Activated CD8-positive, alpha-beta T cell treated with anti-CD3 and anti-CD28 coated beads for 36 hours (primary cell): ENCODE data around the gene OTOGL. TPM values are rescaled to one million over a fixed set of nuclear protein-coding genes. Genes with fewer than 3 reads are reported as not detected.

ENCODE experiments used
- ATAC-seq: fragments of 200-7000 bp; cut with Tn5 transposase; one replicate; pipeline ENCODE4 v1.10.0; 2021; ENCODE audit warnings: mild to moderate bottlenecking, moderate library complexity
- CTCF ChIA-PET: fragments of 350-600 bp; sonication (Branson Sonifier 250); formaldehyde crosslinking; loops from one replicate; lab custom pipeline; 2021; ENCODE audit warnings: antibody characterized with exemption; lab: Charles Lee
- POLR2A ChIA-PET: fragments of 350-600 bp; sonication (Branson Sonifier 250); formaldehyde crosslinking; loops from one replicate; lab custom pipeline; 2021; ENCODE audit warnings: antibody characterized with exemption; lab: Charles Lee
- DNase-seq: peaks from one replicate; pipeline ENCODE4 v3.0.0-alpha.2; 2020
- H3K27ac Mint-ChIP-seq: one replicate; pipeline ENCODE4 v1.8.0; 2021; ENCODE audit warnings: mild to moderate bottlenecking, mixed read lengths
- H3K27me3 Mint-ChIP-seq: one replicate; pipeline ENCODE4 v1.8.0; 2021; ENCODE audit warnings: mixed read lengths
- H3K36me3 Mint-ChIP-seq: one replicate; pipeline ENCODE4 v1.8.0; 2021; ENCODE audit warnings: low read depth, mixed read lengths
- H3K4me1 Mint-ChIP-seq: one replicate; pipeline ENCODE4 v1.8.0; 2021; ENCODE audit warnings: low read depth, mixed read lengths
- H3K4me3 Mint-ChIP-seq: one replicate; pipeline ENCODE4 v1.8.0; 2021; ENCODE audit warnings: mild to moderate bottlenecking, moderate library complexity, mixed read lengths
- H3K9me3 Mint-ChIP-seq: one replicate; pipeline ENCODE4 v1.8.0; 2021; ENCODE audit warnings: mixed read lengths
- CTCF ChIP-seq: fragments of 200-600 bp; IDR thresholded peaks from one replicate; pipeline ENCODE4 v1.8.0; 2022; ENCODE audit warnings: antibody characterized with exemption, mild to moderate bottlenecking
- intact Hi-C: fragments of 100-400 bp; cut with micrococcal nuclease; formaldehyde crosslinking; loops from one replicate; pipeline ENCODE4 v1.10.0; 2022
- total RNA-seq, 2 experiments: library from RNA; stranded (reverse); gene quantifications; one replicate each; pipeline ENCODE4 v1.2.3, GENCODE V29; 2021

OTOGL gene
- total RNA-seq, 2 experiments from 2014 or later: not detected

- intact Hi-C loops: loop anchor here (5.0 to 10.0 kb wide), 2 partner anchors 253 to 300 kb away; partner anchors contain the start of gene PPP1R12A
Measured at GRCh38 chr12:80187660-80188090, 88.3 kb downstream of the OTOGL start.

GRCh38 chr12:80188576-80188975, 89.2 kb downstream of the OTOGL start:
- no peak for TF ChIP-seq CTCF
- DNase-seq: no peak
- no peak for ATAC-seq
- Mint-ChIP-seq H3K4me1 (peaks cover 11% of the 10 kb centered on the region), H3K27ac (no peak overlapping the region), H3K27me3 (peaks cover 4% of the 10 kb centered on the region), H3K4me3 (no peak overlapping the region), H3K36me3 (no peaks in the 10 kb centered on the region), H3K9me3 (no peaks in the 10 kb centered on the region)
- ChIA-PET POLR2A (no interaction called here), CTCF (no interaction called here)
- intact Hi-C loops: loop anchor here (5.0 to 10.0 kb wide), 2 partner anchors 254 to 301 kb away; partner anchors contain the start of gene PPP1R12A

More at GRCh38 chr12:80187660-80188090, 88.3 kb downstream of the OTOGL start:
- POLR2A ChIA-PET: interaction anchor here (1.4 kb wide), 1 partner anchor 18 kb away, joined by 3 read pairs; no protein-coding TSS in a partner anchor
- no peaks in the 10 kb centered on the region for H3K9me3 Mint-ChIP-seq
- H3K4me3 Mint-ChIP-seq: no peak overlapping the region
- H3K4me1 Mint-ChIP-seq: peaks cover 11% of the 10 kb centered on the region
- no peak overlapping the region for H3K27ac Mint-ChIP-seq
- ATAC-seq (peak; percentile 82), DNase-seq (peak; percentile 57)
- peaks cover 4% of the 10 kb centered on the region for H3K27me3 Mint-ChIP-seq
- no peak for TF ChIP-seq CTCF
- no peaks in the 10 kb centered on the region for H3K36me3 Mint-ChIP-seq
- CTCF ChIA-PET: interaction anchor here (0.9 to 1.7 kb wide), 7 partner anchors 9 to 366 kb away, joined by 3 to 7 read pairs (median 5); no protein-coding TSS in a partner anchor

- Mint-ChIP-seq H3K4me1 (peaks cover 11% of the 10 kb centered on the region), H3K4me3 (no peak overlapping the region), H3K27me3 (peaks cover 4% of the 10 kb centered on the region), H3K27ac (no peak overlapping the region), H3K36me3 (no peaks in the 10 kb centered on the region), H3K9me3 (no peaks in the 10 kb centered on the region)
- ATAC-seq (no peak), DNase-seq (no peak)
- no peak for TF ChIP-seq CTCF
- POLR2A ChIA-PET: no interaction called here
- intact Hi-C loops: loop anchor here (5.0 to 10.0 kb wide), 2 partner anchors 254 to 302 kb away; partner anchors contain the start of gene PPP1R12A
- CTCF ChIA-PET: no interaction called here
Measured at GRCh38 chr12:80189241-80189640, 89.9 kb downstream of the OTOGL start.

GRCh38 chr12:80190001-80190400, 90.7 kb downstream of the OTOGL start:
- intact Hi-C loops: loop anchor here (10.0 kb wide), 1 partner anchor 85 kb away; no protein-coding TSS in a partner anchor
- no peak for TF ChIP-seq CTCF
- Mint-ChIP-seq H3K4me1 (peaks cover 11% of the 10 kb centered on the region), H3K27ac (no peak overlapping the region), H3K27me3 (peaks cover 4% of the 10 kb centered on the region), H3K36me3 (no peaks in the 10 kb centered on the region), H3K4me3 (no peak overlapping the region), H3K9me3 (no peaks in the 10 kb centered on the region)
- POLR2A ChIA-PET: no interaction called here
- no peak for ATAC-seq
- CTCF ChIA-PET: no interaction called here
- no peak for DNase-seq

- H3K4me3 Mint-ChIP-seq: no peak overlapping the region
- ATAC-seq: no peak
- peaks cover 10% of the 10 kb centered on the region for H3K4me1 Mint-ChIP-seq
- peaks cover 4% of the 10 kb centered on the region for H3K27me3 Mint-ChIP-seq
- DNase-seq: no peak
- intact Hi-C loops: loop anchor here (10.0 kb wide), 1 partner anchor 83 kb away; no protein-coding TSS in a partner anchor
- no peaks in the 10 kb centered on the region for H3K36me3 Mint-ChIP-seq
- H3K9me3 Mint-ChIP-seq: no peaks in the 10 kb centered on the region
- H3K27ac Mint-ChIP-seq: no peak overlapping the region
- TF ChIP-seq CTCF: no peak
- CTCF ChIA-PET: interaction anchor here (1.3 kb wide), 1 partner anchor 79 kb away, joined by 3 read pairs; no protein-coding TSS in a partner anchor
- POLR2A ChIA-PET: no interaction called here
Measured at GRCh38 chr12:80192087-80192486, 92.8 kb downstream of the OTOGL start.
